DOHH2 (cell line): ENCODE data around the gene PHRF1.

Experiments
- H3F3A ChIP-seq: fragments of 200-600 bp; sonication (generic), shearing (Covaris generic); 2 replicates; pipeline ENCODE4 v1.6.0; 2016; ENCODE audit warnings: antibody characterized with exemption, mild to moderate bottlenecking; ENCODE audit not compliant: control insufficient read depth, insufficient read depth
- H3K27ac ChIP-seq: fragments of 200-600 bp; sonication (generic); 2 replicates; pipeline ENCODE4 v1.5.1; 2014; ENCODE audit warnings: low read depth, mild to moderate bottlenecking, low read length, moderate library complexity
- H3K27me3 ChIP-seq: fragments of 200-600 bp; sonication (generic); 2 replicates; pipeline ENCODE4 v1.6.1; 2014; ENCODE audit warnings: mild to moderate bottlenecking, low read length, mixed read lengths; ENCODE audit not compliant: control insufficient read depth
- H3K36me3 ChIP-seq: fragments of 200-600 bp; sonication (generic); 2 replicates; pipeline ENCODE4 v1.6.1; 2014; ENCODE audit warnings: mild to moderate bottlenecking, low read length, moderate library complexity, mixed read lengths; ENCODE audit not compliant: control insufficient read depth
- H3K4me1 ChIP-seq: fragments of 200-600 bp; sonication (generic); 2 replicates; pipeline ENCODE4 v1.6.1; 2014; ENCODE audit warnings: mild to moderate bottlenecking, low read length, mixed read lengths; ENCODE audit not compliant: control insufficient read depth
- H3K4me2 ChIP-seq: fragments of 200-600 bp; sonication (generic); 2 replicates; pipeline ENCODE4 v1.6.0; 2014; ENCODE audit warnings: mild to moderate bottlenecking, low read length, moderate library complexity
- H3K4me3 ChIP-seq: fragments of 200-600 bp; sonication (generic); 2 replicates; pipeline ENCODE4 v1.5.1; 2014; ENCODE audit warnings: mild to moderate bottlenecking, low read length, mixed read lengths
- H3K79me2 ChIP-seq: fragments of 200-600 bp; sonication (generic); 2 replicates; pipeline ENCODE4 v1.6.1; 2014; ENCODE audit warnings: mild to moderate bottlenecking, low read length, mixed read lengths; ENCODE audit not compliant: control insufficient read depth
- H3K9me2 ChIP-seq: fragments of 200-600 bp; sonication (generic); replicated peaks from 2 replicates; pipeline ENCODE4 v1.6.1; 2014; ENCODE audit warnings: mild to moderate bottlenecking, low read length, mixed read lengths; ENCODE audit not compliant: control insufficient read depth
- H3K9me3 ChIP-seq: fragments of 200-600 bp; sonication (generic); 2 replicates; pipeline ENCODE4 v1.6.1; 2014; ENCODE audit warnings: antibody characterized with exemption, low read length, mixed read lengths; ENCODE audit not compliant: control insufficient read depth, insufficient read depth
- H4K20me1 ChIP-seq: fragments of 200-600 bp; sonication (generic); 2 replicates; pipeline ENCODE4 v1.6.0; 2014; ENCODE audit warnings: low read depth, mild to moderate bottlenecking, antibody characterized with exemption, low read length, moderate library complexity; ENCODE audit not compliant: control insufficient read depth, insufficient read depth
- EZH2phosphoT487 ChIP-seq: fragments of 200-600 bp; sonication (generic); IDR thresholded peaks from 2 replicates; pipeline ENCODE4 v1.6.1; 2017; ENCODE audit warnings: borderline replicate concordance, mild to moderate bottlenecking, antibody characterized with exemption, low read length, moderate library complexity, mixed read lengths
- TF ChIP-seq, protein P1 (sequence below): fragments of 200-600 bp; sonication (generic); IDR thresholded peaks from one replicate; pipeline ENCODE4 v1.5.1; 2014; ENCODE audit warnings: antibody characterized with exemption, mild to moderate bottlenecking, low read depth, low read length; ENCODE audit not compliant: poor library complexity, severe bottlenecking

Gene PHRF1

GRCh38 chr11:539971-540481, 36.2 kb upstream of the PHRF1 start:
- Histone ChIP-seq H3K27me3 (no peaks in the 10 kb centered on the region), H3K36me3 (no peaks in the 10 kb centered on the region), H3K4me1 (peaks cover 31% of the 10 kb centered on the region), H3K9me3 (no peaks in the 10 kb centered on the region), H4K20me1 (no peaks in the 10 kb centered on the region), H3K4me2 (no peak overlapping the region), H3F3A (peaks cover 10% of the 10 kb centered on the region), H3K27ac (no peak overlapping the region), H3K4me3 (no peak overlapping the region), H3K9me2 (no peaks in the 10 kb centered on the region), H3K79me2 (peaks cover 3% of the 10 kb centered on the region; the same call in 1 of the 2 replicates)
- TF ChIP-seq EZH2phosphoT487, result no peak
- TF ChIP-seq, protein P1, sequence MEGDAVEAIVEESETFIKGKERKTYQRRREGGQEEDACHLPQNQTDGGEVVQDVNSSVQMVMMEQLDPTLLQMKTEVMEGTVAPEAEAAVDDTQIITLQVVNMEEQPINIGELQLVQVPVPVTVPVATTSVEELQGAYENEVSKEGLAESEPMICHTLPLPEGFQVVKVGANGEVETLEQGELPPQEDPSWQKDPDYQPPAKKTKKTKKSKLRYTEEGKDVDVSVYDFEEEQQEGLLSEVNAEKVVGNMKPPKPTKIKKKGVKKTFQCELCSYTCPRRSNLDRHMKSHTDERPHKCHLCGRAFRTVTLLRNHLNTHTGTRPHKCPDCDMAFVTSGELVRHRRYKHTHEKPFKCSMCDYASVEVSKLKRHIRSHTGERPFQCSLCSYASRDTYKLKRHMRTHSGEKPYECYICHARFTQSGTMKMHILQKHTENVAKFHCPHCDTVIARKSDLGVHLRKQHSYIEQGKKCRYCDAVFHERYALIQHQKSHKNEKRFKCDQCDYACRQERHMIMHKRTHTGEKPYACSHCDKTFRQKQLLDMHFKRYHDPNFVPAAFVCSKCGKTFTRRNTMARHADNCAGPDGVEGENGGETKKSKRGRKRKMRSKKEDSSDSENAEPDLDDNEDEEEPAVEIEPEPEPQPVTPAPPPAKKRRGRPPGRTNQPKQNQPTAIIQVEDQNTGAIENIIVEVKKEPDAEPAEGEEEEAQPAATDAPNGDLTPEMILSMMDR, result no peak

GRCh38 chr11:540583-541432, 35.5 kb upstream of the PHRF1 start:
- H3F3A ChIP-seq, result peaks cover 10% of the 10 kb centered on the region
- TF ChIP-seq, protein P1, result no peak
- no peak for TF ChIP-seq EZH2phosphoT487
- H3K9me2 ChIP-seq, result no peaks in the 10 kb centered on the region
- H3K4me1 ChIP-seq, result peaks cover 31% of the 10 kb centered on the region
- H3K79me2 ChIP-seq, result peaks cover 3% of the 10 kb centered on the region; the same call in 1 of the 2 replicates
- H3K27me3 ChIP-seq, result no peaks in the 10 kb centered on the region
- H3K27ac ChIP-seq, result no peak overlapping the region
- H4K20me1 ChIP-seq, result no peaks in the 10 kb centered on the region
- H3K36me3 ChIP-seq, result no peaks in the 10 kb centered on the region
- H3K9me3 ChIP-seq, result no peaks in the 10 kb centered on the region
- no peak overlapping the region for H3K4me2 ChIP-seq
- H3K4me3 ChIP-seq, result no peak overlapping the region

DNA sequence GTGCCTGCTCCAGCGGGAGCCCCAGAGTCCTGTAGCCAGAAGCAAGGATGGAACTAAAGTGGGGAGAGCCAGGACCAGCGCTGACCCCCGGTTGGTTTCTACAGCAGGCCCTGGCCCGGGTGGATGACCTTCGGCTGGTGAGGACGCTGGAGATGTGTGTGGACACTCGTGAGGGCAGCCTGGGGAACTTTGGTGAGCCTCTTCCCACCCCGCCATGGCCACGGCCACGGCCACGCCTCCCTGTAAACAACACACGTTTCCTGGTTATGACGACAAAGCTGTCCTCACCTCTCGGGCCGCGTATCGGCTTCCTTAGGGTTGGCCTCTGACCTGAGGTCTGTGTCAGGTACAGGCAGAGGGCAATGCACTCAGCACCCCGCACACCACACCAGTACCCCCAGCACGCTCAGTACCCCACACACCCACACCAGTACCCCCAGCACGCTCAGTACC, 34.8 kb upstream of the PHRF1 start:
- TF ChIP-seq, protein P1, result no peak
- no peak for TF ChIP-seq EZH2phosphoT487
- Histone ChIP-seq H3K27me3 (no peaks in the 10 kb centered on the region), H3K9me3 (no peaks in the 10 kb centered on the region), H3K9me2 (no peaks in the 10 kb centered on the region), H3K4me2 (no peak overlapping the region), H3K4me1 (peaks cover 26% of the 10 kb centered on the region), H3K4me3 (no peak overlapping the region), H4K20me1 (no peaks in the 10 kb centered on the region), H3K36me3 (no peaks in the 10 kb centered on the region), H3K27ac (no peak overlapping the region), H3F3A (peaks cover 5% of the 10 kb centered on the region; the same call in 1 of the 2 replicates), H3K79me2 (no peaks in the 10 kb centered on the region; the same call in 1 of the 2 replicates)
